GM19455 (cell line): Measurements from ENCODE around the gene DAB1.

Source experiments
- ATAC-seq: cut with Tn5 transposase; IDR thresholded peaks from one replicate; pipeline ENCODE4 v1.9.1; 2021; ENCODE audit not compliant: unreplicated experiment

Gene DAB1

DNA sequence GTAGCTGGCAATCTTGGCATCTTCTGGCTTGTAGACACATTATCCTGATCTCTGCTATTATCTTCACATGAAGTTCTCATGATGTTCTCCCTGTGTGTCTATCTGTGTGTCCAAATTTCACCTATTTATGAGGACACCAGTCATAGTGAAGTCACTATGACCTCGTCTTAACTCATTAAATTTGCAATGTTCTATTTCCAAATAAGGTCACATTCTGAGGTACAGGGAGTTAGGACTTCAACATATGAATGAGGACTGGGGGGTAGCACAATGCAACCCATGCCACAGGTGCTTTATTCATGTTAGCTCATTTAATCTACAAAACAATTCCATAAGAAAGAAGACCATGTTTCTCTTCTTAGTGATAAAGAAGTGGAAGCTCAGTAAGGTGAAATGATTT, 251.8 kb downstream of the DAB1 start:
- no peak for ATAC-seq

GRCh38 chr1:57167997-57168396, 255.9 kb downstream of the DAB1 start:
- no peak for ATAC-seq

DNA sequence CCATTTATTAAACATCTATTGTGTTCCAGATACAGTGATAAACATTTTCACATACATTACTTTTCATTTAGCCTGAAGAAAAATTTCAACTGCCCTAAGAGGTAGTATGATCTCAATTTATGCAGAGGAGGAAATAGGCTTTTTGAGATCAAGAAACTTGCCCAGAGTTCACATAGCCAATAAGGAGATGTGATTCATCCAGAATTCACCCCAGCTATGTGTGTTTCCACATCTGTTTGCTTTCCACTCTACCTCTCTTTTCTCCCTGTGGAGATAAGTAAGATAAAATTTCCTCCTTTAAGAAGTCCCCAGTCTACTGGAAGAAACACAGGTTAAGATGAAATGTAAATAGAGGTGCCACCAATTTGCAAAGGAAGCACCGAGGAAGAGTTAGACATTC, 258.3 kb downstream of the DAB1 start:
- no peak for ATAC-seq

GRCh38 chr1:57164584-57164983, 259.3 kb downstream of the DAB1 start:
- ATAC-seq, result no peak

DNA sequence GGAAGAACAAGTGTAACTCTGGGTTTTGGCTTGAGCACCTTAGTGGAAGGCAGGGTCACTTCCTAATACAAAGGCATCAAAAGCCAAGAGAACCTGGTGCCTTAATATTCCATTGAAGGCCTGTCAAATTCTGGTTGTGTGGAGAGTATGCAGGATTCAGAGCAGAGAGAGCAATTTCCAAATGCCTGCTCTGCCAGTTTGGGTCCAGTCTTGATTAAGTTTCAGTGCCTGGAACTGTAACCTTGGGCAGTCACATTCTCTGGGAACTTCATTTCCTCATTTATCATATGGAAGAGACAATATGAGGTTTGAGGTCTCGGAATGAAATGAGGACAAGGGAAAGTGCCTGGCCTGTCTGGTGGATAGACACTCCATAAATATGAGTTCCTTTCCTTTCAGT, 260.1 kb downstream of the DAB1 start:
- ATAC-seq, result no peak

DNA sequence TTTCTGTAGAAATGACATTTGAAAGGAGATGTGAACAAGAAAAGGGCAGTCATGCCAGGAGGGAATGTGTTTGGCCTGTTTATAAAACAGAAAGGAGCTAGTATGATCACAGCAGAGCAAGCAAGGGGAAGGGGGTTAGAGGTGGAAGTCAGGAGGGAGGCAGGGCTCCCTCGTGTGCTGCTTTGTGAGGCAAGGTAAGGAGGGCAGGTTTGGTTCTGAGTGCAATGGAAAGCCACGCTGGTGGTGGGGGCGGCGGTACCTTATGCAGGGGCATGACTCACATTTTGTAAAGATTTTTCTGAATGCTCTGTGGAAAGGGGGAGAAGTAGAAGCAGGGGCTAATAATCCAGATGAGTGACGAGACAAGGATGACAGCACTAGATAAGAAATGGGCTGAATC, 260.5 kb downstream of the DAB1 start:
- ATAC-seq, result no peak

- no peak for ATAC-seq
These were observed 261.1 kb downstream of the DAB1 start for GRCh38 chr1:57162607-57163261.

DNA sequence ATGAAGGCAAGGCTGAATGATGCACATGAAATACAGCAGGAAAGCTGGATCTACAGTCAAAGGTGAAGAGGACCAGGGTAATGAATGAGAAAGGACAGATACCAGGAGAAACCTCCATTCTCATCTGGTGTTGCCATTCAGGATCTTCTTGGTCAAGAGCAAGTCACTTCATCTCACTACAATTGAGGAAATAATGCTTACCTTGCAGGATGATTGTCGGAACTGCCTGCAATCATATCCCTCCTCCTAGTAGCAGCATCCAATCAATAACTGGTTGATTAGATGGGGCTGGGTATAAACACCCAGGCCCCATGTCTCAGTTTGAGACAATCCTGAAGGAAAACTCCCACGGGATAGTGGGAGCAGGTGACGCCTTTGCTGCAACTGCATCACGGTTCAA, 263.3 kb downstream of the DAB1 start:
- ATAC-seq, result no peak

DNA sequence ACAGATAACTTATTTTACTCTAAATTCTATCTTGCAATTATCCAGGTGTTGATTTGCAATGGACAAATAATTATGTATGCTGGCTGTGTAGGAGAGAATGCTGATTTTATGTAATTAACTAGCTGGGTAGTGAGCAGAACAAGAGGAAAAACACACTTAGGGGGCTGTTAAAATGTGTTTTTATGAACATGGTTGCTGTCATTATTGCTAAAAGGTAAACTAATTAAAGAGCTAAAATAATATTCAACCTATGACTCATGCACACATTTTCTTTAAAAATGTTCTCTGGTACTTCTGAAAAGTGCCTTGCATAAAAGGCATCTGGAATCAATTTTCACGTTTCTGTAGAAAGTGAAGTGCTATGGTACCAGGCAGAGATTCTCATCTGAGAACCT, 265.3 kb downstream of the DAB1 start:
- no peak for ATAC-seq

GRCh38 chr1:57157818-57158603, 265.8 kb downstream of the DAB1 start:
- ATAC-seq, result no peak

DNA sequence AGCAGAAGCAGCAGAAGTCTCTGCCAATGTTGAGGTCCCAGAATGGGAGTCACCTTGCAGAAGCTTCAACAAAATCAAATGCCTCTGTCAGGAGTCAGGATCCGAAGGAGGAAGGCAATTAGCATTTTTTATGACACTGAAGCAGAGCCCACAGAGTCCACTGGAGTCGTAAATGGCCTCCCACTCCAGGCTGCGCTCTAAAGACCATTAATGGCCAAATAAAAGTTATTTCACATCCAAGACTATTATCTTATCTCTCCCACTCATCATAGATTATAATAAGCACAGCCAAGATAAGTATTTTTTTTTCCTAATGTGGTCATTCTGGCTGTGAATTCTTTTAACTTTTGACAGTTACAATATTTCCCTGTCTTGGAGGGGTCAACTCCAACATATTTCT, 267.0 kb downstream of the DAB1 start:
- no peak for ATAC-seq

DNA sequence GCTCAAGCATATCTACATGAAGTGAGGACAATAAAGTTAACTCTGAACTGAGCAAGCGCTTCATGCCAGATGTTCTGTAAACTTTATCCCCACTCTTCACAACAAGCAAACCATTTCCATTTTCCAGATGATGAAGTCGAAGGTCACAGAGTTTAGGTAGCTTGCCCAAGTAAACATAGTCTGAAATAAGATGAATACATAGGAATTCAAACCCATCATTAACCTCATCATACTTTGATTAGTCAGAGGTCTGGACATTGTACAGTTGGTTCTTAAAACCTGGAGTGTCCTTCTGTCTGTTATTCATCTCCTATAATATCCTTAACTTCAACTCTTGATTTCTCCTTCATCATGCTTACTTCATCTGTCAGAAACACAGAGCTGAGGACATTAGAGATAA, 277.8 kb downstream of the DAB1 start:
- no peak for ATAC-seq

DNA sequence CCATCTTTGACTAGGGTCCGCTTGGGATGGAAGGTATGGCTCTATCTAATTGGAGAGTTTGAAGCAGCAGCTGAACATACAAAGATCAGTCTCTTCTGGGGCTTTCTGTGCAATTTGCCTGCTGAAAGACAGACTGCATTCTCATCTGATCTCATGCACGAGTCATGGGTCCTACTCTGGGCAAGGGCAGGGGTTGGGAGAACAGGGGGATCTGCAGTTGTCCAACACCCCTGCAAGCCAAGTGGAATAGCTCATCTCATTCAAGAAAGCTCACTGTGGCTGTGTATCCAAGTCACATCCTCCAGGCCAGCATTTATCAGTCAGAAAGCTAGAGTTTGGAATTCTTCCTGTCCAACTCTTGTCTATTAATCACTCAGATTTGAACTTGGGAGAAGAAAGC, 280.9 kb downstream of the DAB1 start:
- no peak for ATAC-seq

DNA sequence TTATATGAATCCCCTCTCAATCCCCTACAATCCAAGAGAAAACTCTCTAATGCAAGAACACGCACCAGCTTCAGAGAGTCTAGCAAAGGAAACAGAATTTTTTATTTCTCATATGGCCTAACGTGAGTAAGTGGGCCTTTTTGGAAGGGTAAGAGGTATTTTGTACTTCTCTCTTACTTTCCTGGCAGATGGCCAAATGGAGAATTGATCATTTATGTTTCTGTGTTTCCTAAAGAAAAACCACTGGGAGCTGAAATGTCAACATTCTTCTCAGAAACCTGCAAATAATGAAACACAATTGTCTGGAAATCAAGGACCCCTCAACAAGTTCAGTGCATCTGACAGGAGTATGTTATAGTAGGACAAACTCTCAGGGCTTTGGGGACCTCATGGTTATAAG, 281.7 kb downstream of the DAB1 start:
- no peak for ATAC-seq

DNA sequence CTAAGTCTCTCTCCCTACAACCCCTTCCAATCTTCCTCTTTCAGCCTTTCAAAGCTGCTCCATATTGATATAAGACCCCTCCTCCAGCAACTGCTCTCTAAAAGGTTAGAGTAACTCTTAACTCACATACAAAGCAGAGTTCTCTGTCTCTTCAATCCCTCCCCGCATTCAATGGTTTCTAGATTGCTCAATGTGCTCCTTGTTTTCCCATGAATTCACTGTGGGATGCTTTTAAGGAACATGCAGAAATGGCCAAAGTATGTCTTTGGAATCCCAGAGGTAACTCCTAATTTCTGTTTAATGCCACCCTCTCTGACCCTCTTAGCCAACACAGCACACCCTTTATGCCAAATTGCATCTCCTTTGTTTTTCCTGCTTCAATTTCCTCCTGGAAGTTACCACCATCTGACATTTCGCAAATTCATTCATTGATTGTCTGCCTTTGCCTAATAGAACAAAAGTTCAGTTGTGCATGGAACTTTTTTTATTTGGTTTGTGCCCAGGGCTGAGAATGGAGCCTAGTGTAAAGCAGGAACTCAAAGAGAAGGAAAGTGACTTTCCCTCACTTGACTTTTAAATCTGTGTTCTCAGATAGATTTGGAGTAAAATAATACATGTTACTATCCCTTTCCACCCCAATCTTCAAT, 285.3 kb downstream of the DAB1 start:
- no peak for ATAC-seq

GRCh38 chr1:57137980-57138379, 285.9 kb downstream of the DAB1 start:
- no peak for ATAC-seq

DNA sequence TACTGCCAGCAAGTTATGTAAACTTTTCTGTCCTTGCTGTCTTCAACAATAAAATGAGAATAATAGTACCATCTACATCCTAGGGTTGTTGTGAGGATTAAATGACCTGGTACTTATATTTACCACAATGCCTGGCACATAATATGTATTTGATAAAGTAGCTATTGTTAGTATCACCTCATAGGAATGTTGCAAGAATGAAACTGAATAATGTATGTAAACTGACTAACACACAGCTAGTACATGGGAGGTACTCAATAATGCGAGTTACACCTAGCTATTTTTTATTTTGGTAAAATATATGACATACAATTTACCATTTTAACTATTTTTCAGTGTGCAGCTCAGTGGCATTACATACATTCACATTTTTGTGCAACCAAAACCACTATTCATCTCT, 289.1 kb downstream of the DAB1 start:
- no peak for ATAC-seq

DNA sequence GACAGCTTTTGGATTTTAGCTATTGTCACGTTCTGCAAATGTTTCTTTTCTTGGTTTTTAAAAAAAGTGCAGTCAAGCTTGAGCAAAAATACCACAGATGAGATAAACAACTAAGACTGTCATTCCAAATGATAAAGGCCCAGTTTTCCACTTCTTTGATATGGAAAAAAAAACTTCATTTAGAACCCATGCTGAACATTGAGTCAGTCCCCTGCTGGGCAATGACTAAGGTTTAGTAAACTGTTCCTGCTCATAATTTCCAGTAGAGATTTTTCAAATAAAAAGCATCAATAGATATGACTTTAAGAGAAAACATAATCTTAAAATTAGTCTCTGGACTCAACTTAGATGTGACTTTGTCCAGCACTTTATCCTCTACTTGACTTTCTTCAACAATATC, 290.2 kb downstream of the DAB1 start:
- no peak for ATAC-seq

DNA sequence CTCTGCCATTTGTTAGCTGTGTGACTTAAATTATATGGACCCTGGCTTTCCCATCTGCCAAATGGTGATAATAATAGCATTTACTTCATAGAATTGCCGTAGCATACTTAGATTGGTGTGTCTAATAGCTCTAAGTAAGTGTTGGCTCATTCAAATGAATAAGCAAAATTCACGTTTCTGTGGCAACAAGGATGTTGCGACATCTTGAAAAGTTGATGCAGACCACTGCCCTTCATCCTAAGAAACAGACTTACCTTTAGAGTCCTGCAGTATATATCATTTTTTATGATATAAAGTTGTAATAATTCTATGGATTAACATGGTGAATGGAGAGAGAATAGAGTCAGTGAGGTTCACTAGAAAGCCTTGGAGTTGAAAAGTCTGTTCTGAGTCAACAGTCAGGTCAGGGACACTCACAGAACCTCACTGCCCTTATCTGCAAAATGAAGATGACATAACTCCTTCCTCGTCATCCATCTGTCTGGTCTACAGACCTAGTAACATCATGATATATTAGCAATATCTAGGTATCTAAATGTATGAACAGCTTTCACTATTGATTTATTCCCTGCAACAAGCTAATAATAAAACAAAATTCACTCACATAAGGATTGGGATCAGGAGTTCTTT, 290.8 kb downstream of the DAB1 start:
- ATAC-seq, result no peak

- no peak for ATAC-seq
These were observed 292.0 kb downstream of the DAB1 start for GRCh38 chr1:57131701-57132394.

DNA sequence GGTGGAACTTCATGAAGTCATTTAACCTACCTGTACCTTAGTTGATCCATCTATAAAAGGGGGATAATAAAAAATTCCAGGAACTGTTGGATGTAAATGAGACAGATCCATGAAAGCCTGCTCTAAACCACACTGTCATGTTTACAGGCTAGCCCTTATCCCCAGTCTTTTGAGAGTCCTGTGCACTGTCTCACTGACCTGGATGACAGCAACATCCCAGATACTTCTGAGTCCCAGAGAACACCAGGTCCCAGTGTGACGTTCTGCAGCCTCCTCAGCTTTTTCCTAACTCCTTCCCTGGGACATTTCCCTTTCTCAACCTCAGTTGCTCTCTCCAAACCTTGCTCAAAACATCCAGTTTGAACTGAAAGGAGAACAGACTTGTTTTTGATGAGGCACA, 292.6 kb downstream of the DAB1 start:
- no peak for ATAC-seq
